Measurements from ENCODE around the gene DIAPH2.
"Not testable (repeated sequence)": the region's sequence is repeated elsewhere in the genome, so short reads cannot be mapped to it uniquely, and the experiment has no call there.

GRCh38 chrX:96859422-96859821, 174.8 kb downstream of the DIAPH2 start:
- TF ChIP-seq EZH2 (IDR thresholded peaks at IDR 0.05; ENCODE audit: borderline replicate concordance, low read depth, low read length, poor library complexity, severe bottlenecking); CTCF (conservative IDR thresholded peaks at IDR 0.05; ENCODE audit: low read depth, low read length): not testable (repeated sequence)
